Duodenal mucosa (tissue), 2 donors: ENCODE data around the gene SAA1.
"Not testable (repeated sequence)": the region's sequence is repeated elsewhere in the genome, so short reads cannot be mapped to it uniquely, and the experiment has no call there.

Experiments
- H3K27ac ChIP-seq: one replicate; pipeline ENCODE4 v1.7.0; 2013; ENCODE audit warnings: low read depth, low read length
- H3K27me3 ChIP-seq, 2 donors: one replicate each; pipeline ENCODE4 v1.7.0; 2013; ENCODE audit warnings: low read length in 2 of 2, control low read depth in 1 of 2; ENCODE audit not compliant: insufficient read depth in 2 of 2, control insufficient read depth in 1 of 2
- H3K36me3 ChIP-seq, 2 donors: one replicate each; pipeline ENCODE4 v1.7.0; 2013; ENCODE audit warnings: low read length in 2 of 2, control low read depth in 1 of 2; ENCODE audit not compliant: insufficient read depth in 2 of 2, control insufficient read depth in 1 of 2
- H3K4me1 ChIP-seq, 2 donors: one replicate each; pipeline ENCODE4 v1.7.0; 2013; ENCODE audit warnings: low read length in 2 of 2, control low read depth in 1 of 2; ENCODE audit not compliant: insufficient read depth in 2 of 2, control insufficient read depth in 1 of 2
- H3K4me3 ChIP-seq, 2 donors: one replicate each; pipeline ENCODE4 v1.7.0; 2013; ENCODE audit warnings: low read length in 2 of 2, low read depth in 1 of 2
- H3K9ac ChIP-seq, 2 donors: one replicate each; pipeline ENCODE4 v1.7.0; 2013; ENCODE audit warnings: low read length in 2 of 2, low read depth in 1 of 2
- H3K9me3 ChIP-seq, 2 donors: one replicate each; pipeline ENCODE4 v1.7.0; 2013; ENCODE audit warnings: low read length in 2 of 2, control low read depth in 1 of 2; ENCODE audit not compliant: control insufficient read depth in 1 of 2

SAA1 gene

DNA sequence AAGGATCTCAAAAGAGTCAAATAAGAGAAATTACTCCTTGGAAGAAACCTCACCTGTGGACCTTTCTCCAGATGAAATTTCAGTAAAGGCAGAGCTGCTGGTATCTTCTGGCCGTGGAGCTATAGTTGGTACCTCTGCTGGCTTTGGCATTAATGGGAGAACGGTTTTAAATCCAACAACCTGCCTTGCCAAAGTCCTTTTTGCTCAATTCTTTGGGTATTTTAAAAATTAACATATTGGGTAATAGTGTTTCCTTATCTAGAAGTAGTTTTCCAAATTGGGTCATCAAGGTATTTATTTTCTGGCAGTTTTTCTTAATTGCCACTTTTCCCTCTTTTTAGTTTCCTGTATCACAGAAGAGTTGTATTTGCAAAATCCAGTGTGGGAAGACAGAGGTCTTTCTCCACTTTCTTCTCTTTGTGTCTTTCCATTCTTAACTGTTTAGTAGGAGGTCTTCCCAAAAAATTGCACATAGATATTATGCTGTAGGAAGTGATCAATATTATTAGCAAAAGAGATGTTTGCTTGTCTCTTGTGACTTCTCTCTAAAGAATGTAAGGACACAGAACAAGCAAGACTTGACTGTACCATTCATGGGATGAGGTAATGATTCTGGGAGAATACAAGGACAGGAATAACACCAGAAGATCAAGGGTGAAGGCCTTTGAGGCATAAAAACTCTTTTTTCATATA, 29.3 kb upstream of the SAA1 start, which contains the start of gene SAA4:
TSS of gene SAA4 (minus strand) at position 139 of the 693 bp plus-strand sequence. CDS start 876 bp downstream, outside the sequence.
- Histone ChIP-seq H3K9me3 (no peaks in the 10 kb centered on the region), H3K27me3 (no peaks in the 10 kb centered on the region), H3K27ac (no peak within 1 kb of the TSS), H3K9ac (no peak within 1 kb of the TSS), H3K4me3 (no peak within 1 kb of the TSS), H3K4me1 (no peaks in the 10 kb centered on the region), H3K36me3 (no peaks in the 10 kb centered on the region)

DNA sequence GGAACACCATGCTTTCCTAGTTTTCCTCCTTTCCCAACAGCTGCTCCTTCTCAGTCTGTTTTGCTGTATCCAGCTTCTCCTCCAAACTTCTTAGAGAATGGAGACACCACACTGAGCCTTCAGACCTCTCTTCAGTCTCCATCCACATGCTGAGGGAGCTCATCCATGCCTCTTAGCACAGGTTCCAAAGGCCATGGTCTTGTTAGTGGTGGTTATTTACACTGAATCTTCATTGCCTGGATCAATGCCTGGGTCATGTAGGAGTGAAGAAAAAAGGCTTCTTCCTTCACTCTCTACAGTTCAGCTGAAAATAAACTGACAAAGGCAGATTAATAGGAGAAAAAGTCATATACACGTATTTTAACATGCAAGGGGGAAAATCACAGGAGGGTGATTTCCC, 26.4 kb upstream of the SAA1 start:
- Histone ChIP-seq H3K4me1 (no peaks in the 10 kb centered on the region), H3K4me3 (no peak overlapping the region)

DNA sequence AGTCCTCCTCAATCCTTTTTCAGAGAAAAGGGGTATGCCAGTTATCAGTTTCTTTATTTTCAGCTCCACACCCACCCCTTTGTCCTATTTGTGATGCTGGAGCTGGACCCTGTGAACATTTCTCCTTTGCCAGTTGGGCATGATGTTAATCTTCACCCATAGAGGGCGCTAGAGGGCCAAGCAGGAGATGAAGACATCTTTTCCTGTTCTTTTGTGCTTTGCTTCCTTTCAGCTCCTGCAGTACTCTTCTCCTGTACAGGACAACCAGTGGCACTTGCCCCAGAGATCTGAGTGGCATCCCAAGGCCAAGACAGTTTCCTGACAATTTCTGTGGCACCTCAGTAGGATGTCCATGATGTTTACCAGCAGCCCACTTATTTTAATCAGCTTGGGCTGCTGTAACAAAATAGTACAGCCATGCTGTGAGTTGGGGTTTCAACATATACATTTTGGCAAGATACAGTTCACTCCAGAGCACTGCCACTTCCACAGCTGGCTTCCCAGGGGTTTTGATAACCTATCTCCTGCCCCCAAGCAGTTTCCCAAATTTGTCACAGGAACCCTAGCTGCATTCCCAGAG, 22.2 kb upstream of the SAA1 start:
- Histone ChIP-seq H3K27ac (no peak overlapping the region), H3K36me3 (no peaks in the 10 kb centered on the region), H3K4me1 (peaks cover 8% of the 10 kb centered on the region in 2 donors), H3K27me3 (no peaks in the 10 kb centered on the region), H3K9ac (no peak overlapping the region), H3K9me3 (no peaks in the 10 kb centered on the region), H3K4me3 (no peak overlapping the region)

More for the DNA sequence above, 26.4 kb upstream of the SAA1 start:
- H3K9me3 ChIP-seq, result no peaks in the 10 kb centered on the region
- H3K27me3 ChIP-seq, result no peaks in the 10 kb centered on the region
- no peaks in the 10 kb centered on the region for H3K36me3 ChIP-seq
- no peak overlapping the region for H3K9ac ChIP-seq
- H3K27ac ChIP-seq, result no peak overlapping the region

DNA sequence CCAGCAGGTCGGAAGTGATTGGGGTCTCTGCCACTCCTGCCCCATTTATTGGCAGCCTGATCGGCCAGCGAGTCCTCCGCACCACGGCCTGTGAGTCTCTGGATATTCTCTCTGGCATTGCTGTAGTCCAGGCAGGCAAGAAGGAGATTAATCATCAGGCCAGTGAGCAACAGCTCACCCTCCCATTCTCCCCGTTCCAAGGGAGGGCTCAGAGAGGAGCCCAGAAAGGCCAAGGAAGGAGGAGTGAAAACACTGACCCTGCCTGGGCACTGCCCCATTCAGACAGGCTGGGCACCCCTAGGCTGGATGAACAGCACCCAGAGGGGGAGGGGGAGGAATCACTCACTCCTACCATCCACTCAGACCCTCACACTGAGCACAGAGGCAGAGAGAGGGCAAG, 20.7 kb upstream of the SAA1 start:
- peaks cover 8% of the 10 kb centered on the region in 2 donors for H3K4me1 ChIP-seq
- no peak overlapping the region for H3K27ac ChIP-seq
- no peak overlapping the region for H3K4me3 ChIP-seq
- no peak overlapping the region for H3K9ac ChIP-seq
- H3K27me3 ChIP-seq, result no peaks in the 10 kb centered on the region
- H3K9me3 ChIP-seq, result no peaks in the 10 kb centered on the region
- no peaks in the 10 kb centered on the region for H3K36me3 ChIP-seq

DNA sequence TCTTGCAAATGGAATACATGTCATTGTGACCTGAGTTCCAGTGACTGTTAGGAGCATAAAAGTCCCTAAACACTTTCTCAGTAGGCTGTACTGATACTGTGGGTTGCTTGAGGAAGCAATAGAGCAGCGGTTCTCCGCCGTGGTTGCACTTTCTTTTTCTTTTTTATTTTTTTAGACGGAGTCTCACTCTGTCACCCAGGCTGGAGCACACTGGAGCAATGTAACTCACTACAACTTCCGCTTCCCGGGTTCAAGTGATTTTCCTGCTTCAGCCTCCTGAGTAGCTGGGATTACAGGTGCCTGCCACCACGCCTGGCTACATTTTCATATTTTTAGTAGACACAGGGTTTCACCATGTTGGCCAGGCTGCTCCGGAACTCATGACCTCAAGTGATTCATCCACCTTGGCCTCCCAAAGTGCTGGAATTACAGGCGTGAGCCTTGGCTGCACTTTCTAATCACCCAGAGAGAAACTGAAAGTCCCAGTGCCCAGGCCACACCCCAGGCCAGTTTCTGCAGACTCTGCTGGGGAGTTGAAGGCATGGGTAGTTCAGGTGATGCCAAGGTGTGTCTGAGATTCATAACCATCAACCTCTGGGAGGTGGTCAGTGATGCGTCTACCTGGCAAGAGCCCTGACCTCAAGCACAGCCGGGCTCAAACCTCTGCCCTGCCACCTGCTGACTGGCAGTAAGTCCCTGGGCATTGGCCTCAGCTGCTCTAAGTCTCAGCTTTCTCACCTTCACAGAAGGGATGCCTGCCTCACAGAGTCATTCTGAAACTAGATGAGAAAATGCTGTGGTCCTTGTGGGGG, 19.5 kb upstream of the SAA1 start:
- H3K9me3 ChIP-seq, H3K27me3 ChIP-seq, H3K4me1 ChIP-seq, H3K36me3 ChIP-seq: not testable (repeated sequence)
- H3K27ac ChIP-seq, result peak overlapping the region; percentile 39
- H3K9ac ChIP-seq, result peak overlapping the region; percentile 33 to 57
- H3K4me3 ChIP-seq, result peak overlapping the region in 1 of 2 donors; percentile 43

DNA sequence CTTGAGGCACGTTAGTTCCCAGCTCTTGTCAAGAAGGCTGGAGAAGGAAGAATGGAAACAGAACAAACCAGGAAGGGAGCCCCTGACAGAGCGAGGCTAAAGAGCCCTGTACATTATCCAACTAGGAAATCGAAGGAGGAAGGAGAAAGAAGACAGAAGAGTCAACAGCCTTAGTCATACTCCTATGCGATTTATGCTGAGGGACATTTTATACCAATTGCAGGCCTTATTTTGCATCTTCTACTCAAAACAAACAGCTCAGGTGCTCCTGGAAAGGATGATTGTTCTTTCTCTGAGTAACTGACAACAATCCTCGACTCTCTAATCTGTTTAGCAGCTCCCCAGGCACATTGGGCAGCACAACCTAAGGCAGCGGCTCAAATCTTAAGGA, 18.9 kb upstream of the SAA1 start:
- H3K9ac ChIP-seq, H3K36me3 ChIP-seq, H3K27me3 ChIP-seq, H3K9me3 ChIP-seq, H3K4me1 ChIP-seq, H3K4me3 ChIP-seq: not testable (repeated sequence)
- peak overlapping the region; percentile 6 for H3K27ac ChIP-seq

DNA sequence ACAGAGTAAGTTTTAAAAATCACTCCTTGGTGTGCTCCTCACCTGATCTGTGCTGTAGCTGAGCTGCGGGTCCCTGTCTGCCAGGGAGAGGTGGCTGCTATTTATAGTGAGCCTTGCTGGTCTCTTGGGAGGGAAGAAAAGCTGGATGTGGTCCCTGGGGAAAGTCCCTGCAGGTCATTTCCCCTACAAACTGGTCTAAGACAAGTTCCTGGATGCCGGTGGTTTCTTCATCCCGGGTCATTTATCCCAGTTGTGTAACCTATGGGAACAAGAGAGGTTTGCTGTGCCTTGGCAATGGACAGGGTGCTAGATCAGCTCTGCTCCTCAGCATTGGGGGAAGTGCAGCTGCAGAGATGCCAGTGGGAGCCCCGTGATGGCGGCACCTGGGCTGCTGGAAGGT, 17.5 kb upstream of the SAA1 start, which contains the start of gene SAA2:
TSS of gene SAA2 (minus strand) at position 108 of the 400 bp plus-strand sequence. CDS start 657 bp downstream, outside the sequence.
- Histone ChIP-seq H3K27me3 (no peaks in the 10 kb centered on the region), H3K9me3 (no peaks in the 10 kb centered on the region)

DNA sequence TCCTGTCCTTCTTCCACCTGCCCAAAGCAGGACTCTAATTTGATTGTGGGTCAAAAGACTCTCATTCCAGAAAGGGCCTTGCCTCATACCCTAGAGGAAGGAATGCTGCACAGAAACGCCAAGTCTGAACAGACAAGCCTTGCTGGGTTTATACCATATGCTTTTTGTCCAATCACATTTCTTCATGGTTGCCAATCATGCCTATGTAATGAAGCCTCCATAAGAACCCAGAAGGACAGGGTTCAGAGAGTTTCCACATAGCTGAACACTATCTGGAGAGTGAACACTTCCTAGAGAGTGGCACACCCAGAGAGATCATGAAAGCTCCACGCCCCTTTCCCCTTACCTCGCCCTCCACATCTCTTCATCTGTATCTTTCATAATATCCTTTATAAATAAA, 12.8 kb upstream of the SAA1 start:
- no peaks in the 10 kb centered on the region for H3K9me3 ChIP-seq
- no peak overlapping the region for H3K4me3 ChIP-seq
- H3K4me1 ChIP-seq, result no peaks in the 10 kb centered on the region
- no peaks in the 10 kb centered on the region for H3K27me3 ChIP-seq
- no peaks in the 10 kb centered on the region for H3K36me3 ChIP-seq
- H3K27ac ChIP-seq, result no peak overlapping the region
- no peak overlapping the region for H3K9ac ChIP-seq

More for the DNA sequence above, 17.5 kb upstream of the SAA1 start, which contains the start of gene SAA2:
- Histone ChIP-seq H3K9ac (no peak within 1 kb of the TSS), H3K4me1 (peaks cover 8% of the 10 kb centered on the region in 2 donors), H3K27ac (no peak within 1 kb of the TSS), H3K36me3 (no peaks in the 10 kb centered on the region), H3K4me3 (no peak within 1 kb of the TSS)

DNA sequence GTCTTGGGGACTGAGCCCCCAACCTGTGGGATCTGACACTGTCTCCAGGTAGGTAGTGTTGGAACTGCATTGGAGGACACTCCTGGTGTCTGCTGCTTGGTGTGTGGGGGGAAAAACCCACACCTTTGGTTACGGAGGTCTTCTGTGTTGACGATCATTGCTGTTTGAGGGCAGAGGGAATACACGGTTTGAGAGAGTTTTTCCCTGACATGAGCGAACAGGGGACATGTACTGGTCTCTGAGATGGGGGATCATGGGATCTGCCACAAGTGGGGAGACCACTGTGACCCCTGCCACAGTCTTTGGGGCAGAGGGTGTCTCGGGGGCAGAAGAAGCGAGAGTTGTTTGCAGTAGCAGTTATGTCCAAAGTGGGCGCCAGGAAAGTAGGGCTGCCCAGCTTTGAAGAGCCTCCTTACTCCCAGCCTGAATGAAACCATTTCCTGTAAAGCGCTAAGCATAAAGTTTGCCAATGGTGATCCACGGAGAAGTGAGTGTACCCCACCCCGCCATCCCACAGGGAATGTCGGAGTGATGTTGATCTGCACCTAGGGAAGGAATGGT, 12.2 kb upstream of the SAA1 start:
- Histone ChIP-seq H3K9me3 (no peaks in the 10 kb centered on the region), H3K27ac (no peak overlapping the region), H3K4me1 (peaks cover 0 to 3% of the 10 kb centered on the region in 2 donors), H3K9ac (no peak overlapping the region), H3K4me3 (no peak overlapping the region), H3K27me3 (no peaks in the 10 kb centered on the region), H3K36me3 (no peaks in the 10 kb centered on the region)
